ENCODE measurements around the gene AGAP1. TPM values are rescaled to one million over a fixed set of nuclear protein-coding genes. Genes with fewer than 3 reads are reported as not detected.

AGAP1 gene
- polyA plus RNA-seq, 1 donor from 2014 or later, result 17.4 TPM

- no peaks in the 10 kb centered on the region for H3K79me2 ChIP-seq (replicated peaks; ENCODE audit: insufficient read depth, low read length)
- H3K27me3 ChIP-seq (ENCODE audit: insufficient read depth, low read depth, low read length), result no peaks in the 10 kb centered on the region
Observed at GRCh38 chr2:235835810-235836209, 342.0 kb downstream of the AGAP1 start.

GRCh38 chr2:235836491-235836911, 342.7 kb downstream of the AGAP1 start:
- TF ChIP-seq MXI1 (conservative IDR thresholded peaks at IDR 0.05; ENCODE audit: poor library complexity, severe bottlenecking) (no peak), TAF1 (IDR thresholded peaks at IDR 0.05; ENCODE audit: low read depth) (no peak), REST (IDR thresholded peaks at IDR 0.05; ENCODE audit: borderline replicate concordance) (no peak), SMC3 (conservative IDR thresholded peaks at IDR 0.05; ENCODE audit: poor library complexity) (no peak), POLR2AphosphoS5 (IDR thresholded peaks at IDR 0.05) (no peak), EP300 (conservative IDR thresholded peaks at IDR 0.05; ENCODE audit: poor library complexity, severe bottlenecking) (no peak), EZH2 (IDR thresholded peaks at IDR 0.05; ENCODE audit: borderline replicate concordance, insufficient read depth, low read length, poor library complexity, severe bottlenecking) (no peak), CTCF (IDR thresholded peaks at IDR 0.05; ENCODE audit: poor library complexity, severe bottlenecking) (no peak), RAD21 (conservative IDR thresholded peaks at IDR 0.05) (no peak)
- no peaks in the 10 kb centered on the region for H4K20me1 ChIP-seq (ENCODE audit: insufficient read depth)
- no peak overlapping the region for H3K9ac ChIP-seq (ENCODE audit: low read length)
- no peaks in the 10 kb centered on the region for H3K9me2 ChIP-seq (ENCODE audit: insufficient read depth, low read length)
- no peaks in the 10 kb centered on the region for H3K9me3 ChIP-seq (ENCODE audit: low read length)
- H2AFZ ChIP-seq (ENCODE audit: low read depth, low read length), result no peak overlapping the region
- H3K36me3 ChIP-seq (ENCODE audit: insufficient read depth, low read length), result no peaks in the 10 kb centered on the region
- H3K4me2 ChIP-seq (ENCODE audit: low read length), result no peak overlapping the region
- H3K27ac ChIP-seq (ENCODE audit: low read length), result no peak overlapping the region
- H3K27me3 ChIP-seq (ENCODE audit: insufficient read depth, low read depth, low read length), result no peaks in the 10 kb centered on the region
- no peaks in the 10 kb centered on the region for H3K79me2 ChIP-seq (replicated peaks; ENCODE audit: insufficient read depth, low read length)
- no peak overlapping the region for H3K4me3 ChIP-seq (ENCODE audit: low read length)
- no peaks in the 10 kb centered on the region for H3F3A ChIP-seq (ENCODE audit: insufficient read depth, low read length, poor library complexity, severe bottlenecking)

More at GRCh38 chr2:235835810-235836209, 342.0 kb downstream of the AGAP1 start:
- H3F3A ChIP-seq (ENCODE audit: insufficient read depth, low read length, poor library complexity, severe bottlenecking), result no peaks in the 10 kb centered on the region
- no peak overlapping the region for H2AFZ ChIP-seq (ENCODE audit: low read depth, low read length)
- H3K4me3 ChIP-seq (ENCODE audit: low read length), result no peak overlapping the region
- no peak overlapping the region for H3K27ac ChIP-seq (ENCODE audit: low read length)
- H3K36me3 ChIP-seq (ENCODE audit: insufficient read depth, low read length), result no peaks in the 10 kb centered on the region
- TF ChIP-seq TAF1 (IDR thresholded peaks at IDR 0.05; ENCODE audit: low read depth), result no peak
- no peak for TF ChIP-seq SMC3 (conservative IDR thresholded peaks at IDR 0.05; ENCODE audit: poor library complexity)
- H3K9me2 ChIP-seq (ENCODE audit: insufficient read depth, low read length), result no peaks in the 10 kb centered on the region
- H3K9me3 ChIP-seq (ENCODE audit: low read length), result no peaks in the 10 kb centered on the region
- H3K9ac ChIP-seq (ENCODE audit: low read length), result no peak overlapping the region
- H4K20me1 ChIP-seq (ENCODE audit: insufficient read depth), result no peaks in the 10 kb centered on the region
- H3K4me2 ChIP-seq (ENCODE audit: low read length), result no peak overlapping the region

- H3K9ac ChIP-seq (ENCODE audit: low read length), result no peak overlapping the region
- H3K27ac ChIP-seq (ENCODE audit: low read length), result no peak overlapping the region
- no peak overlapping the region for H3K4me3 ChIP-seq (ENCODE audit: low read length)
- no peaks in the 10 kb centered on the region for H3K9me3 ChIP-seq (ENCODE audit: low read length)
- no peak overlapping the region for H3K4me2 ChIP-seq (ENCODE audit: low read length)
- no peaks in the 10 kb centered on the region for H3K79me2 ChIP-seq (replicated peaks; ENCODE audit: insufficient read depth, low read length)
- TF ChIP-seq POLR2AphosphoS5 (IDR thresholded peaks at IDR 0.05) (no peak), SMC3 (conservative IDR thresholded peaks at IDR 0.05; ENCODE audit: poor library complexity) (no peak), CTCF (IDR thresholded peaks at IDR 0.05; ENCODE audit: poor library complexity, severe bottlenecking) (no peak), RAD21 (conservative IDR thresholded peaks at IDR 0.05) (no peak), MXI1 (conservative IDR thresholded peaks at IDR 0.05; ENCODE audit: poor library complexity, severe bottlenecking) (no peak), EP300 (conservative IDR thresholded peaks at IDR 0.05; ENCODE audit: poor library complexity, severe bottlenecking) (no peak), REST (IDR thresholded peaks at IDR 0.05; ENCODE audit: borderline replicate concordance) (no peak), EZH2 (IDR thresholded peaks at IDR 0.05; ENCODE audit: borderline replicate concordance, insufficient read depth, low read length, poor library complexity, severe bottlenecking) (no peak), TAF1 (IDR thresholded peaks at IDR 0.05; ENCODE audit: low read depth) (no peak)
- no peaks in the 10 kb centered on the region for H3F3A ChIP-seq (ENCODE audit: insufficient read depth, low read length, poor library complexity, severe bottlenecking)
- H3K9me2 ChIP-seq (ENCODE audit: insufficient read depth, low read length), result no peaks in the 10 kb centered on the region
- H3K36me3 ChIP-seq (ENCODE audit: insufficient read depth, low read length), result no peaks in the 10 kb centered on the region
- H2AFZ ChIP-seq (ENCODE audit: low read depth, low read length), result no peak overlapping the region
- H4K20me1 ChIP-seq (ENCODE audit: insufficient read depth), result no peaks in the 10 kb centered on the region
- H3K27me3 ChIP-seq (ENCODE audit: insufficient read depth, low read depth, low read length), result no peaks in the 10 kb centered on the region
Observed at GRCh38 chr2:235839226-235839625, 345.4 kb downstream of the AGAP1 start.

All from neural cell (in vitro differentiated cells).